ENCODE measurements around the gene MRTFB.

GRCh38 chr16:14129502-14129901 lies 58.4 kb downstream of the MRTFB start:
- TF ChIP-seq CTCF (IDR thresholded peaks at IDR 0.05) (no peak), REST (IDR thresholded peaks at IDR 0.05; ENCODE audit: insufficient read depth in 1 of 2, low read depth in 2 of 2, low read length in 1 of 2) (no peak), POLR2AphosphoS5 (IDR thresholded peaks at IDR 0.05; ENCODE audit: low read depth, low read length) (no peak), SIN3A (IDR thresholded peaks at IDR 0.05; ENCODE audit: borderline replicate concordance, insufficient read depth, low read depth, low read length) (no peak), TCF7L2 (IDR thresholded peaks at IDR 0.05; ENCODE audit: low read depth, low read length) (no peak)
